ENCODE results near the gene MORN3. TPM values are rescaled to one million over a fixed set of nuclear protein-coding genes. Genes with fewer than 3 reads are reported as not detected.
"Not testable (repeated sequence)": the region's sequence is repeated elsewhere in the genome, so short reads cannot be mapped to it uniquely, and the experiment has no call there.

MORN3 gene
- total RNA-seq, 1 experiment from 2014 or later = 0.37 TPM

GRCh38 chr12:121715862-121716435, 46.5 kb upstream of the MORN3 start (continued):
- TF ChIP-seq IRF2 (CRISPR knock-in tag; IDR thresholded peaks at IDR 0.05; ENCODE audit: borderline replicate concordance, low read depth) (no peak), USF1 (CRISPR knock-in tag; IDR thresholded peaks at IDR 0.05) (no peak), FOXK1 (CRISPR knock-in tag; IDR thresholded peaks at IDR 0.05) (no peak), ELF4 (CRISPR knock-in tag; IDR thresholded peaks at IDR 0.05; ENCODE audit: low read depth) (no peak), RORB (CRISPR knock-in tag; IDR thresholded peaks at IDR 0.05) (no peak)

GRCh38 chr12:121715055-121715454, 45.6 kb upstream of the MORN3 start:
- TF ChIP-seq ZNF121 (CRISPR knock-in tag; IDR thresholded peaks at IDR 0.05) = peak; percentile 82
- ATAC-seq; H3K9me3 Mint-ChIP-seq; DNase-seq (ENCODE audit: low spot score); H3K4me3 Mint-ChIP-seq; H3K36me3 Mint-ChIP-seq; H3K27me3 Mint-ChIP-seq (ENCODE audit: low read depth): not testable (repeated sequence)
- peak overlapping the region; percentile 61; the same call in 1 of the 2 replicates for H3K27ac Mint-ChIP-seq
- CTCF ChIA-PET = interaction anchor here (2.0 kb wide), 1 partner anchor 79 kb away, joined by 9 read pairs; no protein-coding TSS in a partner anchor
- POLR2A ChIA-PET = interaction anchor here (0.6 kb wide), 1 partner anchor 12 kb away, joined by 3 read pairs; no protein-coding TSS in a partner anchor
- H3K4me1 Mint-ChIP-seq = peaks cover 36% of the 10 kb centered on the region

- ATAC-seq = no peak
- peak overlapping the region; percentile 60; the same call in 1 of the 2 replicates for H3K27ac Mint-ChIP-seq
- TF ChIP-seq USF1 (CRISPR knock-in tag; IDR thresholded peaks at IDR 0.05) (no peak), EMX1 (CRISPR knock-in tag; IDR thresholded peaks at IDR 0.05) (no peak), ZNF423 (CRISPR knock-in tag; IDR thresholded peaks at IDR 0.05) (no peak), E2F4 (CRISPR knock-in tag; IDR thresholded peaks at IDR 0.05; ENCODE audit: borderline replicate concordance, low read depth) (no peak), PREB (CRISPR knock-in tag; IDR thresholded peaks at IDR 0.05; ENCODE audit: borderline replicate concordance) (no peak), CDX4 (CRISPR knock-in tag; IDR thresholded peaks at IDR 0.05; ENCODE audit: borderline replicate concordance) (no peak), MAX (CRISPR knock-in tag; IDR thresholded peaks at IDR 0.05) (no peak), ERG (CRISPR knock-in tag; IDR thresholded peaks at IDR 0.05) (no peak), USF2 (CRISPR knock-in tag; IDR thresholded peaks at IDR 0.05) (no peak), NFATC4 (CRISPR knock-in tag; IDR thresholded peaks at IDR 0.05) (no peak), ZNF532 (CRISPR knock-in tag; IDR thresholded peaks at IDR 0.05; ENCODE audit: borderline replicate concordance) (no peak), ELF4 (CRISPR knock-in tag; IDR thresholded peaks at IDR 0.05; ENCODE audit: low read depth) (no peak), FOXJ3 (CRISPR knock-in tag; IDR thresholded peaks at IDR 0.05; ENCODE audit: borderline replicate concordance) (no peak), GRHL2 (CRISPR knock-in tag; IDR thresholded peaks at IDR 0.05; ENCODE audit: insufficient replicate concordance, severe bottlenecking) (no peak)
These were observed 44.3 kb upstream of the MORN3 start for GRCh38 chr12:121713793-121714192.

More at GRCh38 chr12:121713793-121714192, 44.3 kb upstream of the MORN3 start:
- DNase-seq (ENCODE audit: low spot score) = no peak
- Mint-ChIP-seq H3K4me3 (peak overlapping the region; percentile 90), H3K4me1 (peaks cover 36% of the 10 kb centered on the region), H3K27me3 (ENCODE audit: low read depth) (no peaks in the 10 kb centered on the region), H3K9me3 (no peaks in the 10 kb centered on the region), H3K36me3 (peaks cover 8% of the 10 kb centered on the region)
- ChIA-PET POLR2A (interaction anchor here (0.7 to 1.8 kb wide), 3 partner anchors 80 to 89 kb away, joined by 4 to 7 read pairs (median 6); partner anchors contain the start of gene RHOF), CTCF (interaction anchor here (0.6 to 3.5 kb wide), 14 partner anchors 8 to 447 kb away, joined by 3 to 32 read pairs (median 6); partner anchors contain the start of genes RHOF and RNF34)

All from WTC11 (cell line).